Muscle of back (tissue), 11 donors: ENCODE results near the gene TBL1X. TPM values are rescaled to one million over a fixed set of nuclear protein-coding genes. Genes with fewer than 3 reads are reported as not detected.
"Not testable (repeated sequence)": the region's sequence is repeated elsewhere in the genome, so short reads cannot be mapped to it uniquely, and the experiment has no call there.

Source experiments
- DNase-seq, 3 donors: peaks; one replicate each; pipeline versions ENCODE4 v3.0.0 to v3.0.0-alpha.2; 2013
- polyA plus RNA-seq, 10 donors: library from polyadenylated mRNA; unstranded; fragments of 120-200 nt; gene quantifications; one replicate each; pipeline ENCODE4 v1.2.1, GENCODE V29; 2013; ENCODE audit not compliant: insufficient read length in 10 of 10

The TBL1X gene
- polyA plus RNA-seq, 10 donors, result 10.1 to 18.6 (median 12.0) TPM

GRCh38 chrX:9458516-9459078 is 6.3 kb upstream of the TBL1X start:
- DNase-seq, result no peak

DNA sequence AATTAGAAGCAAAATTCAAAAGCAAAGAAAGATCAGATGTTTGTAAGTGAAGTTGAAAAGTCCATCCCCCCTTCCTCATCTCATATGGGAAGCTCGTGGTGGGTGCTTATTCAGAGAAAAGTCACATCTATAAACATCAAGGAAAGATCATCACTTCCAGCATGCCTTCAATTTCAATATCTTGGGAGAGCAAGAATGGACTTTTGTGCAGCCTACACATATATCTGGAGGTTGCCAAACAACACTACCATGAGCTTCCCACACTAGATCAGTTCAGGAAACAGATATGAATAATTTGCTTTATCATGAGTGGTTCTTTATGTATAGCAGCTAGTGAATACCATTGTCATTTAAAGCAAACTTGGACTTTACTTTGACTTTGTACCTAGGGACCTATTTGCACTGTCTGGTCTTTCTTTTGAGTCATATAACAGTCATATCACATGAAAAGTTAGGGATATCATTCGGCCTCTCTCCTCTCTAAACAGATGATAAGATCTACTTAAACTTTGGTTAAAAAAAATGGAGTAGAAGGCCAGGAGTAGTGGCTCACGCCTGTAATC is 5.6 kb upstream of the TBL1X start:
- DNase-seq, result no peak

DNA sequence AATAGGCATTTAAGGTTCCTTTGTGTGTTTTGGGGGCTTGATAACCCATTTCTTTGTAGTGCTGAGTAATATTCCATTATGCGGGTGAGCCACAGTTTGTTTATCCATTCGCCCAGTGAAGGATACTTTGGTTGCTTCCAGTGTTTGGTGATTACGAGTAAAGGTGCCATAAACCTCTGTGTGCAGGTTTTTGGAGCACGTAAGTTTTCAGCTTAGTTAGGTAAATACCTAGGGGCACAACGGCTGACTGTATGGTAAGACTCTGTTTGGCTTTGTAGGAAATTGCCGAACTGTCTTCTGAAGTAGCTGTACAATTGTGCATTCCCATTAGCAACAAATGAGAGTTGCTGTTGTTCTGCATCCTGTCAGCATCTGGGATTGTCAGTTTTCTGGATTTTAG is 3.8 kb upstream of the TBL1X start:
- no peak for DNase-seq

DNA sequence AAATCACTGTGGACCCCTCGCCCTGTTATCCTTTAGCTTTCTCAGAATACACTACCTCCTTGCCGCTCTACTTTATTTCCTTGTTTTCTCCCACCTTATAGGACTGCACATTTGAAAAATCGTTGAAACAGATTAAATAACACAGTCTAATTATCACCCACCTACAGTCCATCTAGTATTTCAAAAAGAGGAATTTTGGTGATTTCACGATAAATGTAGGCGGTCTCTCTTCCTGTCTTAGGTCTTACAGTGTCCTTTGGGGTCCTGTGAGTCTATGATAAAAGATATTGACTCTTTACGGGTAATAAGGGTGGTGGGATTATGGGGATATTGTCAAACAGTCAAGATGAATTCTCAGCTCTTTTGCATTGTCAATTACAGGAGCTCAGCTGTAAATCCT is 2.4 kb upstream of the TBL1X start:
- DNase-seq, result no peak

- DNase-seq, result peak in 2 of 3 donors; percentile 17 to 52
These were observed 694 bp downstream of the TBL1X start for GRCh38 chrX:9465380-9466123.

GRCh38 chrX:9466124-9466495 is 1.3 kb downstream of the TBL1X start:
- peak in 2 of 3 donors; percentile 46 to 67 for DNase-seq

- no peak for DNase-seq
These were observed 1.9 kb downstream of the TBL1X start for GRCh38 chrX:9466736-9467135.

DNA sequence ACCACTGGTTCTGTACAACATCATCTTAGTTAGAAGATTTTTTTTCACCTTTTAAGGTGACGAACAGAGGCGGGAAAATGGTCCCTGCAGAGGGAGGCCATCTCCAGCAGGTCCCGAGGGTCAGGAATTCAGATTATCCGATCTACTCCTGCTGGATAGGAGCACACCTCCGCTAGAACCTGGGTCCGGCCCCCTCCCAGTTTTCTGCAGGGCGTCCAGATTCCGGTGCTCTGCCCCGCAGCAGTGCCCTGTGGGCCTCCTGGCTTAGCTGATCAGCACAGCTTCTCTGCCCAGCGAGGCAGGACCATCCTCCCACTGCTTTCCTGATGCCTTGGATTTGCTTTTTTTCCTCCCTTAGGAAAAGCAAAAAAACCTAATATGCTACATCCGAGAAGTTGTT is 2.3 kb downstream of the TBL1X start:
- DNase-seq, result no peak

DNA sequence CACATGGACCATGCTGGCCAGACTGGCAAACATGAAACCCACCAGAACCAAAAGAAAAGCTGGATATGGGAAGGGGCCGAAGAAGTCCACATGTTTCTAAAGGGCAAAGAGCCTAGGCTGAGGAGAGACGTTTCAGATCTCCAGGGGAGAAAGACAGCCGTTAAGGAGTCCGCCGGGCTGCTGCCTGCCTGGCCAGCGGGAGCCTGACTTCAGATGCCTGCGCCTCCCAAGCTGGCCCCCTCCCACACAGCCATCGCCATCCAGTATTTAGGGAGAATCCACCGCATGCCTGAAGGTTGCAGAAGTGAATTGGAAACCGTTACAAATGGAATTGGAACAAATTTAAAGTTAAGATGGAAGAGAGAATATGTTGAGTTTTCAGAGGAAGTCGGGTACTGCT is 2.9 kb downstream of the TBL1X start:
- no peak for DNase-seq

- no peak for DNase-seq
These were observed 6.7 kb downstream of the TBL1X start for GRCh38 chrX:9471571-9471985.

GRCh38 chrX:9473708-9474107 is 8.8 kb downstream of the TBL1X start:
- no peak for DNase-seq

DNA sequence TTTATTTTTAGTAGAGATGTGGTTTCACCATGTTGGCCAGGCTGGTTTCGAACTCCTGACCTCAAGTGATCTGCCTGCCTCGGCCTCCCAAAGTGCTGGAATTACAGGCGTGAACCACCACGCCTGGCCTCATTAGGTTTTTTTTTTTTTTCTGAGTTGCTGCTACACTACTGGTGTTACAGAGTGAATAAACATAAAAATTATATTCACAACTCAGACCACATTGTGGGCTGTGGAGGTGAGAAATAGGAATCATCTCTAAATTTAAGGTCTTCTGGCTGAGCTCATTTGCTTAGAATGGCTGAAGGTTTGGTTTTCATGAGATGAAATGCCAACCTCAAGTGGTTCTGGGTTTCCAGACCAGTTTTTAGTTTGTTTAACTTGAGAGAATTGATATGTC is 10.6 kb downstream of the TBL1X start:
- not testable (repeated sequence) for DNase-seq

DNA sequence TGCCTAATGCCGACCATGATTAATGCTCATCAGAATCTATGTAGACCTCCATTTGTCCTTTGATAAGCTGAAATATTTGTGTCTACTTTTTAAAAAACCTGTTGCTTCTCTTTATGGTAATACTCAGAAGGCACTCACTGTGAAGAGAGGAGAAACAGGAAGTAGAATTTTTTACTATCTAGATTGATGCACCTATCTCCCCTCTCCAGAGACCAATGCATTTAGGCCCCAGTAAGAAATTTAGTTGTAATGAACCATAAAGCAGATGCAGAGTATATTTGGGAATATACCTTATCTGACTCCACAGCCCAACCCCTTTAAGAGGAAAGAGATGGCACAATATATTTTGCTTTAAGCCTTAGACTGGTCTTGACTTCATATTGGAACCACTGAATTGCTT is 11.1 kb downstream of the TBL1X start:
- no peak for DNase-seq

DNA sequence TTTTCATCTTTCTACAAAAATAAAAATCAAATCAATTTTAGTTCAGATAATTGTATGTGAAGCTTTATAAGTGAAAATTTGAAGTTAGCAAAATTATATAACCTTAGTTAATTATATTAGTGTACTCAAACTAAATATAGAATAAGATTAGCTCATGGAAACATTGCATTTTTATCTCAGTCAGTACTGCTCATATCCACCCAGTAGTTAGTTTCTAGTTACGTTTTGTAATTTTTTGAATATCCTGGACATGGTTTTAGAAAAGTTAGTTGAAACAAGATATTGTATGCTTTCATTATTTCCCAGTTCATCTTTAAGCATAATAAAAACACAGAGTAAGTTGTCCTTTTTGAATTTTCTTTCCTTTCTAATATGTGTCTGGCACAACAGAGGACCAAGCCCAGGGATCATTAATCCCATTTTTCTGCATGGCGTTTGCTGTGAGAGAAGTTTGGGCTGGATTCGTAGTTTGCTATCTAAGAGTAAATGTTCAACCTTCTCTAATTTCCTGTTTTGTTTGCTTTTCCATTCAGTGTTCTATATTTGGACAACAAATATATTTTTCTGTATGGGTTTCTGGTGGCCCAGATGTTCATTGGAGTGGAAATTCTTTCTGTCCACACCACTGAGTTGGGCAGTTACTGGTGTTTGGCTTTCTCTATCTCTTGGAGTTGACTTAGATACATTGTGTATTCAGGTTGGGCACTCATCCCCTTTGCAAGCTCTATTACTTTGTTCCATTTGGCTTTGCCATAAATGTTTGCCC is 12.1 kb downstream of the TBL1X start:
- DNase-seq, result no peak

GRCh38 chrX:9482408-9482807 is 17.6 kb downstream of the TBL1X start:
- DNase-seq, result no peak

- no peak for DNase-seq
These were observed 18.0 kb downstream of the TBL1X start for GRCh38 chrX:9482837-9483236.

DNA sequence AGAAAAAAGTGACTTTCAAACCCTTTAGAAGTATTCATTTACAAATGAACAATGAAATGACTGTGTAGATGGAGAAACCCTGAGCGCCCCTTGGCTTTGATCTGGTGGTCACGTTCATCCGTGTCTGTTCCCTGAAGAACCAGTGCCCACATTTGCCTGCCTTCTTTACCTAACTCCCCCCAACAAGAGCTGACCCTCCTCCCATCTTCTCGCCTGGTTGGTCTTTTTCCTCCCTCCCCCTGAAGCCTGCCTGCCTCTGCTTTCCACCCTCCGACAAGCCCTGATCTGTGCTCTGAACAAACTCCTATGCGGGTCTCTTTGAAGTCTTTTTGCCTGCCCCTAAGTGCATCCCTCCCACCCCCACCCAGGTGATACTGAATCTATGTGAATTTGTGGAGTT is 18.5 kb downstream of the TBL1X start:
- no peak for DNase-seq

DNA sequence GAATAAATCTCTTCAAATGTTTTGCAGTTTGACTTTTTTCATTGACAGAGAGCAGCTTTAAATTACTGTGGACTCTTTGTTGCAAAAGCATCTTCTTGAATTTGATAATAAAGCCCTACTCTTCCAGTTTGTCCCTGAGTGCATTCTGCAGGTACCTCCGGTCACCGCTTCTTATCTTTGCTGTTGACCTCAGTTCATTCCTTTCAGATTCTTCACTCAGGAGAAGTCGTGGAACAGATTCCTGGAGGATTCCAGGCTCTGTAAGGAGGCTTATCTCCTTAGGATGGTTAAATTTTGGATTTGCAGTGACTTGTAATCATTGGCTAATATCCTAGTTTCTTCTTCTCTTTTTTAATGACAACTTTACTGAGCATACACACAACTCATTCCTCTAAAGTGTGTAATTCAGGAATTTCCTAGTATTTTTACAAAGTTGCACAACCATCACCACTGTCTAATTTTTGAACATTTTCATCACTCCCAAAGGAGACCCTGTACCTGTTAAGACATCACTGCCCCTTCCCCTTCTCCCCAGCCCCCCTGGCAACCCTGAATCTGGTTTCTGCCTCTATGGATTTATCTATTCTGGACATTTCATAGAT is 22.0 kb downstream of the TBL1X start:
- DNase-seq, result no peak

GRCh38 chrX:9488586-9488985 is 23.7 kb downstream of the TBL1X start:
- DNase-seq, result no peak

GRCh38 chrX:9489234-9489633 is 24.4 kb downstream of the TBL1X start:
- DNase-seq, result no peak

- DNase-seq, result no peak
These were observed 28.0 kb downstream of the TBL1X start for GRCh38 chrX:9492901-9493300.

GRCh38 chrX:9493936-9494335 is 29.1 kb downstream of the TBL1X start:
- no peak for DNase-seq
